Measurements from ENCODE around the gene SIK3.

Gene SIK3

DNA sequence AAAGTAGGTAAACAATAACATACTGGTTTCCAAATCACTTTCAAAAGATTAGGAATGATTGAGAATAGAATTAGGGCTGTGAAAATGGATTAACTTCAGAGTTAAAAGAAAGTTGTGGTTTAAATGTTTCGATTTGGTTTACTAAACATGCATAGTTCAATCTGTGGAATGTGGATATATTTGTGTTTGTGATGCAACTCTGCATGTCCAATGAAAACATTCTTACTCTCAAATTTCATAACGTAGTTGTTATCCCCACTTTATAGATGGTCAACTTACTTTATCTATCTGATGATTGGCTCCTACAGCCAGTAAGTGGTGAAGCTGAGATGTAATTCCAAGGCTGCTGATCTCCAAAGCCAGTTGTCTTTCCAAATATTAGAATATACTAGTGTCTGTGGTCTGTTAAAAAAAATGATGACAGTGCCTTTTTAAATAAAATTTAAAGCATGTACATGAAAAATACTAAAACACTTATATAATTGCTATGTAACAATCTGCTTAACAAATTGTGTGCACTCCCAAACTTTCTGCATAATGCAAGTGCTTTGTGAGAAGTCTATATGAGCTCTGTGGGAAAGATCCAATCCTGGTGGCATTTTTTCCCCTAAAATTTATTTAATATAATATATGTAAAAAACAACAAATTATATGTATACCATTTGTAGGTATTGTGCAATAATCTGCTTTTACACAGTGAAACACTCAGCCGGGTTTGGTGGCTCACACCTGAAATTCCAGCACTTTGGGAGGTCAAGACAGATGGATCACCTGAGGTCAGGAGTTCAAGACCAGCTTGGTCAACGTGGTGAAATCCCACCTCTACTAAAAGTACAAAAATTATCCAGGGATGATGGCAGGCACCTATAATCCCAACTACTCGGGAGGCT lies 9.7 kb upstream of the SIK3 start:
- DNase-seq, result no peak

- DNase-seq, result no peak
Observed at GRCh38 chr11:117100556-117100955, 2.3 kb upstream of the SIK3 start.

DNA sequence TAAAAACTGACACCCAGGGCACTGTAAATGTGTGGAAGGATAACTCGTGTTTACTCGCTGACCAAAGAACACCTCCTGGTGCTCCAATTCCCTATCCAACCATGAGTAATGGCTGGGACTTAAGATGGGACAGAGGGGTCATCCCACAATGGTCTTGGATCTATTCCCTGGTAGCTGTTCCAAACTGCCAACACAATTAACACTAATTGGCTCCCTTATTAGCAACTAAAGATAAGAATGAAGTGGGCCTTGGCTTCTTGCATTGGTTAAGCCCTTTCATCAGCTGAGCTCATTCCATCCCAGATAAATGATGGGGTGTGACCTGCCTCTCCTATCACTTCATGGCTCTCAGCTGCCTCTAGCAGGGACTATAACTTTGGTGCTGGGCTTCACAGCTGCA lies 1.5 kb upstream of the SIK3 start:
- DNase-seq, result no peak

DNA sequence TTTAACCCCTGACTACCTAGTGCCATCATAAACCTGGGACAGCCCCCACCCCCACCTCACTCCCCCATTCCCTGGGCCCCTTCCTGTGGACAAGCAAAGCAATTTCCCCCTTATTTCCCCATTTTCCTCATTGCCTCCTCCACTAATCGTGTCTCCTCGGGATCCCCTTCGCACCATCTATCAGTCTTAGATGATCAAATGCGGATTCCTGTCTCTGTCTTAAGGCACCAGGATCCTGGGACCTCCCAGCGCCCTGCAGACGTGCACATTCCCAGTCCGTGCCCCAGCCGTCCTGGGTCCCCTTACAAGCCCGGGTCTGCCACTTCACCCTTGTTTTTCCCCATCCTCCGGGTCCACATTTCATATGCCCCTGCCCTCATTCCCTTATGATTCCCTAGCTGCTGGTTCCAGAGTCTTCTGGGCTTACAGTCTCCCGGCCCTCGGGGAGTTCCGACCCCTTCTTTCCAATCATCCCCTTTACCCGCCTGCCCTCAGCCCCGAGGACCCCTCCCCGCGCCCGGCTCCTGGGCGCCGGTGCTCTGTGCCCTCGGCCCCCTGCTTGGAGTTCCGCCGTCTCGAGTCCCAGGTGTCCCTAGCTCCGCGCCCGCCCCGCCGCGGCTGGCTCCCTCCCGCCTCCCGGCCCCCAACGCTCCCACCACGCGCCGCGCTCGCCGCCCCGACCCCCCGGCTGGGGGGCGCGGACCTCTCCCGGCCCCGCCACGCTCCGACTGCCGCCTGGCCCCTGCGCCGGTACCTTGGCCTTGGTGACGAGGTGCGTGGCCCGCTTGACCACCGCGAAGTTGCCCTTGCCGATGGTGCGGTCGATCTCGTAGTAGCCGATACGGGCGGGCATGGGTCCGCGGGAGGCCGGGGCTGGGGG lies 599 bp downstream of the SIK3 start:
- no peak for DNase-seq

DNA sequence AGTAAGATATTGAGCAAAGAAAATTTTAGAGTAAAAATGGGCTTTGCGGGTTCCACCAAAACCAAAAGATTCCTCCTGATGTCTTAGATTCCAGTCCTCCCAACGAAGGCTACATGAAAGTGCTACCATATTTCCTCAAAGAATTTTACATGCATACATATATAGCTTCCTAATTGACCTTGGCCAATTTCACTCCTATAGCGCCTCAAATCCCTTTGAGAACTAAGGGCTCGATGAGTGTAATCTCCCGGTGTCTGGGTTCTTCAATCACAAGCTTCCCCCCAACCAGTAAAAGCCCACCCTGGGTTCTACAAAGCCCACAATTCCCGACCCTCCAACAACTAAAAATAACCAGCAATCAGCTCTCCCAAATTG lies 1.2 kb downstream of the SIK3 start:
- DNase-seq, result no peak

- no peak for DNase-seq
Observed at GRCh38 chr11:117096201-117096991, 1.8 kb downstream of the SIK3 start.

DNA sequence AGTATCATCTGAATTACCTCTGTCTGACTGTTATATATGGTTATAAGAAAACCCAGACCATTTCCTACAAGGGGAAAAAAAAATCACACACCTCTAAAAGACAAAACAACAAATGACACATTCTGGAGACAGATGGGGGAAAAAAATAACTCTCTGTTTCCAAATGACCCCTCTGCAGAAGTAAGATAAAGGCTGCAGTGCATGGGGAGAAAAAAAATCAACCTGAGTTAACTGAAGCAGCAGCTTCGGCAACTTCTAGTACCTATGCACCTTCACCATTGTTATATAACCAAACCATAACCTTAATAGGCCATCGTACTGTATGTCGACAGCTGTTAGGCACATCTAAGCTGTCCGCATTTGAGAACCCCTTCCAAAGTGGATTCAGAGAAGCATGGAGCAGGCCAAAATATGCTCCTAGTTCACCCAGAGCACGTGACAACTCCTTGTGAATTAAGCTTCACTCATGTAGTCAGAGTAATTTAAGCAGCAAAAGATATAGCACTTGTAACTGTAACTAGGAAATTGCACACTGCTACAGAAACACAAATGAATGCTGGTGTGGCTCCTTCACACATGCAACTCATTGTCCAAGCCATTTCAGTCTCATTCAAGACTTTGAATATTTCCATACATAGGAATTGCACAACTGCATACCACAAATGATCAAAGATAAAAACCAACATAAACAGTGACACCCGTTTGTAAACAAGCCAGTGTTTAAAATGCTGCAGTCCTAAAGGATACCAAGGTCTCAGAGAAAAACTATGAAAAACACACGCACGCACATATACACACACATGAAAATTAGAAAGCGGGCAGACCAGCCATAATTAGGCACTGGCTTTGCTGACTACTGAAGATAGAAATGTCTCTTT lies 2.7 kb downstream of the SIK3 start:
- no peak for DNase-seq

- DNase-seq, result no peak
Observed at GRCh38 chr11:117094776-117095175, 3.5 kb downstream of the SIK3 start.

- no peak for DNase-seq
Observed at GRCh38 chr11:117092951-117093590, 5.2 kb downstream of the SIK3 start.

DNA sequence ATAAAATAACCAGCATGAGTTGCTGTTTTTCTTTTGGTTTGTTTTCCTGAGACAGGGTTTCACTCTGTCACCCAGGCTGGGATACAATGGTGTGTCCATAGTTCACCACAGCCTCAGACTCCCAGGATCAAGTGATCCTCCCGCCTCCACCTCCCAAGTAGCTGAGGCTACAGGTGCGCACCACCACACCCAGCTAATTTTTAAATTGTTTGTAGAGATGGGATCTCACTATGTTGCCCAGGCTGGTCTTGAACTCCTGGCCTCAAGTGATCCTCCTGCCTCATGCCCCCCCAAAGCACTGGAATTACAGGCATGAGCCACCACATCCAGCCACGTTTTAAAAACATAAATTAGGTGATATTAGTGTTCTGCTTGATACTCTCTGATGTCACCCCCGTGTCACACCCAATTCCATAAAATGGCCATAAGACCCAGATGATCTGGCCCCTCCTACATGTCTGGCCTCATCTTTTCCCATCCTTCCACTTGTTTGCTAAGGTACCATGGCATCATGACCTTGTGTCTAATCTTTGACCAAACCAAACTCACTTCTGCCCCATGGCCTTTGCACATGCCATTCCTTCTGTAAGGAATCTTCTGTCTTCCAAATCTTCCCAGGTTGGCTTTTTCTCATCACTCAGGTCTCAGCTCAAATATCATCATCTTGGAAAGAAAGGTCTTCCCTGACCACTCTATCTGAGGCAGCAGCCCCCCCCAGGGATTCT lies 6.3 kb downstream of the SIK3 start:
- DNase-seq, result no peak

GRCh38 chr11:117090111-117090706 lies 8.0 kb downstream of the SIK3 start:
- DNase-seq, result no peak

DNA sequence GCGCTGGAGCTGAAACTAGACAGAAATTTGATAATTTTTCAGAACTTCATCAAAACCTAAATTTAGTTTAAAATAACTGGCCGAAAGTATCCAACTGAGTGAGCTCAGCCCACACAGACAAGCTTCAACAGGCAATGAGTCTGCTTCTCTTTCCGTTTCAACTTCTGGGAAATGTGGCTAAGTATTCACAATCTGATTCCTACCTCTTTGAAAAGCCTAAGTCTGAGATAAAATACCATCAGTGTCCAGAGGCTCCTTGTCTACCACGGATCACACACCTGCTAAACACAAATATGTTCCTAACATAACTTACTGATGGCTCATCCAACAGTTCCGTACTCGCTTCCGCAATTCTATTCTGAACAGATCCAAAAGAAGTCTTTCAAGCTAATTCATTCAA lies 8.5 kb downstream of the SIK3 start:
- DNase-seq, result no peak

DNA sequence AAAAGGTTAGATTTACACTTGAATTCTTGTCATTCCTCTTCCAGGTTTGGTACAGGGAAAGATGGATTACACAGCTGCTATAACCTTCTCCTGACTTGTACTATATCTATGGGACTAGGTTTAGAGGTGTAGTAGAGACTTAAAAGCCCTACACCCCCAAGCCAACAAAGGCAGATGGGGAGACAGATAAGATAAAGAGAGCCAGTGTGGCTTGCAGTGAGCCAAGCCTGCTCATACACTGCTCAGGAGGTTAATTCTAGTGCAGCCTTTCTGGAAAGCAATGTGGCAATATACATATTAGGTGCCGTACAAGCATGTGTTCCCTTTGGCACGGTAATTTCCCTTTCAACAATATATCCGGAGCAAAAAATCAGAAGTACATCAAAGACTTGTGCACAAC lies 10.8 kb downstream of the SIK3 start:
- DNase-seq, result no peak

- no peak for DNase-seq
Observed at GRCh38 chr11:117084992-117085391, 13.2 kb downstream of the SIK3 start.

DNA sequence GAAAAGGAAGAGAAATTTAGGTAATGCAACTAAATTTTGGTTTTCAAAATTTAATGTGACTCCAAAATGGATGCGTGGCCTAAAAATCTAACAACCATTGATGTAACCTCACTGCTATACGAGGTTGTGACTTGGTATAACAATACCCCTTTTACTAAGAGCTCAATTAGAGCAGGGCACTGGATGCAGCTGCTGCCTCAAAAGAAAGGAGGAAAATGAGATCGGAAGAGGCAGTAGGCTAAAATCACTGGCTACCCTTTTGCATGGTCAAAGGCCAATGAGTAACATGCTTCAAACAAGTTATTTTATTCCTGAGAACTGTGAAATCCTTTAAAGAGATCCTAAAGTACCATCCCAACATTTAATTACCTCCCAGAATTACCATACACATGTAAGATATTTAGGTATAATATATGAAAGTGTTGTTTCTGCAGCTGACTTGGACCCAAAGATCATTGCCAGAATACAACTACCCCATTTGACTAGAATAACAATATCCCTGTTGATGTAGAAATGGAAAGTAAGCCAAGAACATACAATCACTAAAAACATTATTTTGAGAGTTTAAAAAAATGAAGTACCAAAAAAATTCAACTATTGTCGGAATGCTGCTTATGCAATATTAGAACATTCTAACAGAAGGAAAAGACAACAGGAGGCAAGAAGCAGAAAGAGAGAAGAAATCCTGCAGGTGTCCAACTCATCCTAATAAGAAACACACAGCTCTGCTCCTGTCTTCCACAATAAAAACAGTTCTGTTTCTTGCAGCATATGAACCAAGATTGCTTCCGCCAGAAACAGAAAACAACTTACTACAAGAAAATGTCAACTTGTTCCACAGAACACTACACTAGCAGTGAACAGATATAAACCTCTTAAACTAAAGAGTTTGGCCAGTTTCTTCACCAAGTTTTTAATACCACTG lies 15.0 kb downstream of the SIK3 start:
- DNase-seq, result no peak

DNA sequence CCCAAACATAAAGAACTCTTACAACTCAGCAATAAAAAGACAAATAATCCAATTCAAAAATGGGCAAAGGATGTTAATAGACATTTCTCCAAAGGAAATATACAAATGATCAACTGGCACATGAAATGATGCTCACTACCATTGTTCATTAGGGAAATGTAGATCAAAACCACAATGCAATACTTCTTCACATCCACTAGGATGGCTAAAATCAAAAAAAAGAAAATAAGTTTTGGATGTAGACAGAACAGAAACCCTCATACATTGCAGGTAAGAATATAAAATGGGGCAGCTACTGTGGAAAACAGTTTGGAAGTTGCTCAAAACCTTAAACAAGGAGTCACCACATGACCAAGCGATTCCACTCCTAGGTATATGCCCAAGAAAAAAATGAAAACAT lies 16.3 kb downstream of the SIK3 start:
- no peak for DNase-seq

DNA sequence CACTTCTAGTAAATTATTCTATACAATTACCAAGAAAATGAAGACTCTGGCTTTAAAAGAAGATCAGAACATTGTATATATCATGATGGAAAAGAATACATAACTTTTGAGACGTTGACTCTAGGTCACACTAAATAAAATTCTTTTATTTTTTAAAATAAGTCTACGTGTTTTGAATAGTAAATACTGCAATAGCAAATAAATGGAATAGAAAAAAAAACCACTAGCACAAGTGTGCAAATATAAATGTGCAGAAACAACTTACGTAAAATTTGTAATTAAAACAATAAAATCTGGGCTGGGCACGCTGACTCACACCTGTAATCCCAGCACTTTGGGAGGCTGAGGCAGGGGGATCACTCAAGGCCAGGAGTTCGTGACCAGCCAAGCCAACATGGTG lies 17.9 kb downstream of the SIK3 start:
- DNase-seq, result no peak

- no peak for DNase-seq
Observed at GRCh38 chr11:117076941-117077691, 21.1 kb downstream of the SIK3 start.

- DNase-seq, result no peak
Observed at GRCh38 chr11:117075186-117075585, 23.0 kb downstream of the SIK3 start.

All from NCI-H1694 treated with DMSO at 0.1 percent for 48 hours (cell line).